Measurements from ENCODE around the gene RABGAP1.

RABGAP1 gene

DNA sequence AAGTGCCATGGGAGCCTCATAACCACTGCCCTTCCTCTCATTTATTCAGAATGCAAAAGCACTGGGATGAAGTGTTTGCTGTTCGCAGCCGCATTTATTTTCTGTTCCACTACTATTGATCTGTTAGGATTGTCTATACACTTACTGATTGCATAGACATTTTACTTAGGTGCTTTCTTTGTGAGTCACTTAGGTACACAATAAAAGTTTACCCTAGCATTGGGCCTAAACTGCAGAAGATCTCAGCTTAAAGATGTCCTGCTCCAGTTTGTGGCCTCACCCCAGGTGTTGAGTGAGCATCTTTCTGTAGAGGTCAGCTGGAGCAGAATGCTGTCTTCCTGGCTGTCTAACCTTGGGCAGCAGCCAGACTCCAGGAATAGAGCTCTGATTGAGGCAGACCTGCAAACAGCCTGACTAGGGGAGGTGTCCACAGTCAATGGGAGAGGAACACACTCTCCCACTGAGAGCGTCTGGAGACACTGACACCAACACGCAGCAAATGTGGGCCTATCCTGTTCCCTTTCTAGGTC, 146.6 kb downstream of the RABGAP1 start:
- no peak for DNase-seq

DNA sequence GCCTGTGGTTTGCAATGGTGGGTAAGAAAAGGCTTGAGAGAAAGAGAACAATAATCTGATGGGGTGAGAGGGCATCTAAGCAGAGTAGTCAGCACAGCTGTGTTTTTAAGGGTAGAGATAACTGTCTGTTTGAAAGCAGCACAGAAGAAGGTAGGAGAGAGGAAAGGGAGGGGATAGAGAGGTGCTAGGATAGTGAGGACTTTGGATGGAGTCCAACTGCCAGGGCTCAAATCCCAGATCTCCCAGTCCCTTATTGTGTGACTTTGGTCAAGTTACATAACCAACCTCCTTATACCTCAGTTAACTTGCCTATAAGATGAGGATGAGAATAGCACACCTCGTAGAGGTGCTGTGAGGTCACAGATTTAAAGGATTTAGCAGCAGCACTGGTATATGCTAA, 148.2 kb downstream of the RABGAP1 start:
- no peak for DNase-seq

DNA sequence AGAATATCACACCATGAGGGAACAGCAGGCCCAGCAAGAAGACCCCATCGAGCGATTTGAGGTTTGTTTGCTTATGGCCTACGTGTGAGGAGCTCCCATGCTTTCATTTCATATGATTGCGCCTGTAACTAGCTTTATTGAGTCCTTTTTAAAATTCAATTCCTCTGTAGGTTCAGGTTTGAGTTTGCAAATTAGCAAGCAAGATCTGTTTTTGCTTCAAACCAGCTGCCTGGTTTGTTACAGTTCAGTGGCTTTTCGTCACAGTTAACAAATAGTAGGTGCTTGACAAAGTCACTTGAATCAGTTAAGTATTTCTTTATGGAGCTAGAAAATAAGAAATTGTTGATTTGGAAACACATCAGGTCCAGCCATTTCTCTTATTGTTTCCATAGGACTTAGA, 149.0 kb downstream of the RABGAP1 start:
- DNase-seq = no peak

- no peak for DNase-seq
These were observed 149.5 kb downstream of the RABGAP1 start for GRCh38 chr9:123090198-123090896.

DNA sequence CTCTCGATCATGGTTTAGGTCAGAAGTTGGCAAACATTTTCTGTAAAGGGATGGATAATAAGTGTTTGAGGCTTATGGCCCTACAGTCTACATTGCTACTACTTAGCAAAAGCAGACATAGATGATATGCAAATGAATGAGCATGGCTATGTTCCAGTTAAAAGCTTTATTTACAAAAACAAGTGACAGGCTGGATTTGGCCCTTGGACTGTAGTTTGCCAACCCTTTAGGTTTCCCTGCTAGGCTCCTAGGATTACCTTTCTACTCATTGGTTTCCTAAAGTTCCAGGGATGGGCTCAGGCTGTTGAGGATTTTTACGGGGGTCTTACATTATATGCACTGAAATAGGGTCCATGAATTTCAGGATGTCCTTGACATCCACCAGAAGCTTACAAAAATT, 150.1 kb downstream of the RABGAP1 start:
- no peak for DNase-seq

- no peak for DNase-seq
These were observed 150.6 kb downstream of the RABGAP1 start for GRCh38 chr9:123091459-123091858.

DNA sequence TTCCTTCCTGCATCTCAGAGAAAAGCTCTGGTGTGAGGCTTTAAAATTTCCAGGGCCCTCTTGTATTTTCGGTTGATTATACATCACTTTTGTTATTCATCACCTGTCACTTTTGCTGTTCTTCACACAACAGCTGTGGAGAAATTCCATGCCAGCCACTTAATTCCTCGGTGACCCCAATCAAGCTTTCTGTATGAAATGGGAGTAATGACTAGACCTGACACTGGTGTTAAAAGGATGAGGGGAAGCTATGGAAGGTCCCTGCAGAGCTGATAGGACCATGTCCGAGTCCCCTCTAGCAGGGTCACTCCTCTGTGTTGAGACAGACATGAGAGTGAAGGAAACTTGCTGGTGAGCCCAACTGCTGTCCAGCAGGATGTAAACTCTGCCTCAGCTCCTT, 152.3 kb downstream of the RABGAP1 start:
- no peak for DNase-seq

GRCh38 chr9:123096987-123097386, 156.2 kb downstream of the RABGAP1 start:
- DNase-seq = no peak

DNA sequence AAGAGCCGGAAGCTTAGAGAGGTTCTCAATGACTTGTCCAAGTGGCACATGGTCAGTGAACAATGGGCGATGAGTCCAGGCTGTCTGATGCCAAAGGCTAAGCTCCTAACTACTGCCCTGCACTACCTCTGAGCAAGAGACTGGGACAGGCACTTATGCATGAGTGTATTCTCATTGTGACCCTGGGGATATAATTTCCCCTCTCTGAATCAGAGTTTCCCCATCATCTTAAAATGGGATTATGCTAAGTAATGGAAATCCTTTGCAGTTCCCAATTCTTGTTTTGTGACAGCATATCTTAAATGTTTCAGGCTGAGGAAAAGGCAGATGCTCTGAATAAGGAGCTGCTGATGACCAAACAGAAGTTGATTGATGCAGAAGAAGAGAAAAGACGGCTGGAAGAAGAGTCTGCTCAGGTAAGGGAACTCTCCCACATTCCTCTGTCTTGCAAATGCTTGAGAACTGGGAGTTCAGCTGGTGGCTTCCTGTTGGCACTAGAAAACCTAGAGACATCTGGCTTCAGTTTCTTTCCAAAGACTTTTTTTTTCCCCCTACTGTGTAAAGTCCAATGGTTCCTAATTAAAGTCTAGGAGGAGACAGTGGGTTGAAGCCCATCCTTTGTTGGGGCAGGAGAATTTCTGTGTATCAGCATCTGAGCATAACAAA, 156.7 kb downstream of the RABGAP1 start:
- no peak for DNase-seq

DNA sequence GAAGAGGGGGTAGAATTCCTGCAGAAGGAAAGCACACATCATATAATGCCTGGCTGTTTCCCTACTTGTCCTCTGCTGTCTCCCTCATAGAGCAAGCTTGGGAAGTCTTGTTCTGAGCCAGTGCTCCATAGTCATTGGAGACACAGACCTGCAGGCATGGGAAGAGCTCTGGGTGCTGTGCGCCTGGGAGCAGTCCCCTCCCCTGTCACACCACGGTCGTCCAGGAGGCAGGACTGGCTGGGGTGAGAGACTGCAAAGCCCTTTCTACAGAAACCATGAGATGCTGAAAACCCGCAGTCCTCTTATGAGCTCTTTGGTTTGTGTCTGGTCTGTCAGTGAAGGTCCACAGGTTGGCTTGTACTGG, 157.3 kb downstream of the RABGAP1 start:
- no peak for DNase-seq

GRCh38 chr9:123099042-123099441, 158.2 kb downstream of the RABGAP1 start:
- no peak for DNase-seq

GRCh38 chr9:123099548-123099947, 158.7 kb downstream of the RABGAP1 start:
- no peak for DNase-seq

DNA sequence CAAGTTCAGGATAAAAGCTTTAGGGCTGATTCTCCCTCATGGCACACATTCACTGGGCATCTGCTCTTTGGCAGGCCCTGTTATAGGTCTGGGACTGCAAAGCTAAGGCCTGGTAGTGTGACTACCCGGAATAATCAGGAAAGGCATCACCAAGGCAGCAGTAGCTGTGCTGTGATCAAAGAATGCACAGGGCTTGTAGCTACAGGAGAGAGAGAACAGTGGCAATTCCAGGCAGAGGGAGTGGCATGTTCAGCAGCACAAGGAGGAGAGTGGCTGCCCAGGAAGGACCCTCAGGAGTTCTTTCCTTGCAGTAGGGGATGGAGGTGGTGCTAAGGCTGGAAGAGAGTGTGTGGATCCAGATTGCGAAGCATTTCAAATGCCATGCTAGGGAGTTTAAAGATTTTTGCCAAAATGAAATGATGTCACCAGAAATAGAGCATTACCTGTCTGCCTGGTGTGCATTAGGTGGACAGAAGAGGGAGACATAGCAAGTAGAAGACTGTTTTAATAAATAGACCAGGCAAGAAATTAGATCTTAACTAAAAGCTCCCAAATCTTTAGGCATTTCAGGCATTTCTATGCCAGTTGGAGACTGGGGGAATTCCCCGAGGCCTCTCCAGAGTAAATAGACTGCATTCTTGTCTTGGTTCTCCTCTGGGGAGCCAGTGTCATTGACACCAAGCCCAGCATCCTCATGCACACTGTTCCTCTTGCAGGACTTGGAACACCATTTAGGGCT, 161.7 kb downstream of the RABGAP1 start:
- no peak for DNase-seq

GRCh38 chr9:123104807-123105206, 164.0 kb downstream of the RABGAP1 start:
- no peak for DNase-seq

- no peak for DNase-seq
These were observed 164.7 kb downstream of the RABGAP1 start for GRCh38 chr9:123105490-123105889.

- DNase-seq = no peak
These were observed 166.9 kb downstream of the RABGAP1 start for GRCh38 chr9:123107639-123108285.

DNA sequence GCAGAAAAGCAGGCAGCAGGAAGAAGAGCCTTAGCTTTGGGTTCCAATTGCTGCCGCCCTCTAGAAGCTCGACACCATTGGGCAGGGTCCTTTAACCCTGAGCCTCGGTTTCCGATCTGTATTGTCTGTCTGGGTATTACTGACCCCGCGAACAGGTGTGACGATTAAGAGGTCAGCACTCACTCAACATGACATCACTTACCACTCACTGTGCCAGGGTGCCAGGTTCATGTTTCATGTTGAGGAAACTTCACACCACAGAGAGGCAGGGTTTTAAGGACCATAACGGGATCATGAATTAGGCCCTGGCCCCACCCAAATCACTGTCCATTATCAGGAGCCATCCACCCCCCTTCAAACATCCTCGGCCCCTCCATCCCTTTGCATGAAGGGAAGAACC, 168.2 kb downstream of the RABGAP1 start:
- no peak for DNase-seq

GRCh38 chr9:123109540-123110279, 168.9 kb downstream of the RABGAP1 start:
- no peak for DNase-seq

DNA sequence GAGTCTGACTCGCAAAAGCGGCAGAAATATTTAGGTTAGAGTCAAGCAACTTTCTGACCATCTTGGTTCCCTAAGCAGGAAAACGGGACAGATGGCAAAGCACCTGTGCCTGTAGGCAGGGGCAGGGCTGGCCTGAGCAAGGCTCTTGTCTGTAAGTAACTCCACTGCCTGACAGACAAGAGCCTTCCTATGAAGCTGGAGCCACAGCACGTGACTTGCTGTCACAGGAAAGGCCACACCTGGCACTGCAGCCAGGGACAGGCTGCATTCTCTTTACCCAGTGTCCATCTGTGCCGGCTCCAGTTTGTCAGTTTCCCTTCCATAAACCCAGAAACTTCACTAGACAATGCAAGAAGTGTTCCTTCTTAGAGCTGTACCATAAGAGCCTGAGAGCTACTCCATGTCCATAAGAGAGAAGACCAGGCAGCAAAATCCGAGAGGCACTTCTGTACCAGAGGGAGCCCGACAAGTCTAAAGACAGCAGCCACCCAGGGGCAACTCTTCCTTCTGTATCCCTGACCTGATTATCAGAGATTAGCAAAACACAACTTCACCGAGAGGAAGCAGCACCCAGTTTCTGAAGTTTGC, 170.7 kb downstream of the RABGAP1 start:
- DNase-seq = no peak

GRCh38 chr9:123112015-123112975, 171.5 kb downstream of the RABGAP1 start:
- DNase-seq = no peak

- DNase-seq = no peak
These were observed 172.4 kb downstream of the RABGAP1 start for GRCh38 chr9:123113185-123113584.
